ENCODE data around the gene GPR143.

DNA sequence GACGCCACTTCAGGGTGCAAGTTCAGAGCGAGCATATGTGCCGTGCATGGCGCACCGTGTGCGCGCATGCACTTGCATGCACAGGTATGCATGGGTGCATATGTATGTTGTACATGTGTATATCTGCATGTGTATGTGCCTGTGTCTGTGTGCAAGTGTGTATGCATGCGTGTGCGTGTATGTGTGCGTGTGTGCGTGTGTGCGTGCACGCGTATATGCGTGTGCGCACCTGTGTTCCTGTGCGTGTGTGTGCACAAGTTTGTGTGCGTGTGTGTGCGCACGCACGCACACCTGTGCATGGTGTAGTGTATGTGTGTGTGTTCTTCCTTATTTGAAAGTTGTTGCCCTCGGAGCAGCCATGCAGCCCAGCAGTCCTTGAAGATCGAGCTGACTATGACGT lies 76.8 kb downstream of the GPR143 start:
- TF ChIP-seq, protein P1, sequence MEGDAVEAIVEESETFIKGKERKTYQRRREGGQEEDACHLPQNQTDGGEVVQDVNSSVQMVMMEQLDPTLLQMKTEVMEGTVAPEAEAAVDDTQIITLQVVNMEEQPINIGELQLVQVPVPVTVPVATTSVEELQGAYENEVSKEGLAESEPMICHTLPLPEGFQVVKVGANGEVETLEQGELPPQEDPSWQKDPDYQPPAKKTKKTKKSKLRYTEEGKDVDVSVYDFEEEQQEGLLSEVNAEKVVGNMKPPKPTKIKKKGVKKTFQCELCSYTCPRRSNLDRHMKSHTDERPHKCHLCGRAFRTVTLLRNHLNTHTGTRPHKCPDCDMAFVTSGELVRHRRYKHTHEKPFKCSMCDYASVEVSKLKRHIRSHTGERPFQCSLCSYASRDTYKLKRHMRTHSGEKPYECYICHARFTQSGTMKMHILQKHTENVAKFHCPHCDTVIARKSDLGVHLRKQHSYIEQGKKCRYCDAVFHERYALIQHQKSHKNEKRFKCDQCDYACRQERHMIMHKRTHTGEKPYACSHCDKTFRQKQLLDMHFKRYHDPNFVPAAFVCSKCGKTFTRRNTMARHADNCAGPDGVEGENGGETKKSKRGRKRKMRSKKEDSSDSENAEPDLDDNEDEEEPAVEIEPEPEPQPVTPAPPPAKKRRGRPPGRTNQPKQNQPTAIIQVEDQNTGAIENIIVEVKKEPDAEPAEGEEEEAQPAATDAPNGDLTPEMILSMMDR (conservative IDR thresholded peaks at IDR 0.05; ENCODE audit: low read length) = no peak
- no peak for TF ChIP-seq EZH2phosphoT487 (IDR thresholded peaks at IDR 0.05; ENCODE audit: borderline replicate concordance)
